OCI-LY3 (cell line): Measurements from ENCODE around the gene TEAD1.
"Not testable (repeated sequence)": the region's sequence is repeated elsewhere in the genome, so short reads cannot be mapped to it uniquely, and the experiment has no call there.

Source experiments
- H2AFZ ChIP-seq: fragments of 200-600, 300-600 bp; shearing (Covaris generic); 2 replicates; pipeline ENCODE4 v1.6.0; 2014; ENCODE audit warnings: antibody characterized with exemption, low read depth, low read length
- H3K27ac ChIP-seq: fragments of 200-600, 300-600 bp; sonication (generic); 2 replicates; pipeline ENCODE4 v1.5.1; 2014; ENCODE audit warnings: mild to moderate bottlenecking, low read length, moderate library complexity, mixed read lengths
- H3K27me3 ChIP-seq: fragments of 200-600, 300-600 bp; sonication (generic); 2 replicates; pipeline ENCODE4 v1.6.1; 2014; ENCODE audit warnings: low read depth, low read length, mixed read lengths
- H3K36me3 ChIP-seq: fragments of 200-600, 300-600 bp; sonication (generic); replicated peaks from 2 replicates; pipeline ENCODE3; 2014; ENCODE audit warnings: low read depth, low read length, mixed read lengths
- H3K4me1 ChIP-seq: fragments of 300-600, 200-600 bp; sonication (generic); 2 replicates; pipeline ENCODE4 v1.6.1; 2014; ENCODE audit warnings: low read length, mixed read lengths
- H3K4me2 ChIP-seq: fragments of 200-600, 300-600 bp; sonication (generic); 2 replicates; pipeline ENCODE4 v1.6.1; 2014; ENCODE audit warnings: low read length, mixed read lengths
- H3K4me3 ChIP-seq: fragments of 300-600, 200-600 bp; sonication (generic); 2 replicates; pipeline ENCODE4 v1.5.1; 2014; ENCODE audit warnings: antibody characterized with exemption, mild to moderate bottlenecking, low read length, moderate library complexity
- H3K79me2 ChIP-seq: fragments of 300-600, 200-600 bp; shearing (Covaris generic); 2 replicates; pipeline ENCODE4 v1.6.1; 2014; ENCODE audit warnings: mild to moderate bottlenecking, low read length, mixed read lengths
- H3K9ac ChIP-seq: fragments of 300-600, 200-600 bp; shearing (Covaris generic); 2 replicates; pipeline ENCODE4 v1.6.0; 2014; ENCODE audit warnings: mild to moderate bottlenecking, low read length, moderate library complexity
- H3K9me3 ChIP-seq: fragments of 200-600, 300-600 bp; shearing (Covaris generic); 2 replicates; pipeline ENCODE4 v1.6.1; 2014; ENCODE audit warnings: low read length, mixed read lengths; ENCODE audit not compliant: insufficient read depth
- H4K20me1 ChIP-seq: fragments of 200-600, 300-600 bp; sonication (generic); 2 replicates; pipeline ENCODE4 v1.6.1; 2016; ENCODE audit warnings: low read length, mixed read lengths; ENCODE audit not compliant: insufficient read depth
- CTCF ChIP-seq: fragments of 200-600, 300-600 bp; sonication (generic); IDR thresholded peaks from 2 replicates; pipeline ENCODE4 v1.5.1; 2014; ENCODE audit warnings: antibody characterized with exemption, low read length, low read depth
- EZH2phosphoT487 ChIP-seq: fragments of 200-600 bp; shearing (Covaris generic); IDR thresholded peaks from 2 replicates; pipeline ENCODE4 v1.6.1; 2018; ENCODE audit warnings: antibody characterized with exemption, mixed run types, low read depth

TEAD1 gene

GRCh38 chr11:12757416-12757815, 83.2 kb downstream of the TEAD1 start:
- Histone ChIP-seq H3K27me3 (no peaks in the 10 kb centered on the region), H3K4me2 (no peak overlapping the region), H3K9ac (no peak overlapping the region), H4K20me1 (no peaks in the 10 kb centered on the region), H3K79me2 (no peaks in the 10 kb centered on the region), H3K4me1 (no peaks in the 10 kb centered on the region), H3K36me3 (no peaks in the 10 kb centered on the region), H2AFZ (no peak overlapping the region), H3K9me3 (no peaks in the 10 kb centered on the region), H3K4me3 (no peak overlapping the region), H3K27ac (no peak overlapping the region)
- TF ChIP-seq EZH2phosphoT487 (no peak), CTCF (no peak)

- H4K20me1 ChIP-seq, H3K27me3 ChIP-seq, H3K4me1 ChIP-seq, H3K4me3 ChIP-seq, H3K9ac ChIP-seq, H3K4me2 ChIP-seq, H3K36me3 ChIP-seq, H3K9me3 ChIP-seq, H3K79me2 ChIP-seq, H2AFZ ChIP-seq, H3K27ac ChIP-seq: not testable (repeated sequence)
Observed at GRCh38 chr11:12758117-12758516, 83.9 kb downstream of the TEAD1 start.

- Histone ChIP-seq H3K9me3 (no peaks in the 10 kb centered on the region), H3K27me3 (no peaks in the 10 kb centered on the region; the same call in 1 of the 2 replicates), H3K4me2 (no peak overlapping the region), H3K4me3 (no peak overlapping the region), H4K20me1 (no peaks in the 10 kb centered on the region), H3K36me3 (no peaks in the 10 kb centered on the region), H3K79me2 (no peaks in the 10 kb centered on the region), H2AFZ (no peak overlapping the region), H3K9ac (no peak overlapping the region), H3K4me1 (no peaks in the 10 kb centered on the region), H3K27ac (no peak overlapping the region)
- TF ChIP-seq CTCF, result no peak
- no peak for TF ChIP-seq EZH2phosphoT487
Observed at GRCh38 chr11:12761029-12761428, 86.8 kb downstream of the TEAD1 start.

DNA sequence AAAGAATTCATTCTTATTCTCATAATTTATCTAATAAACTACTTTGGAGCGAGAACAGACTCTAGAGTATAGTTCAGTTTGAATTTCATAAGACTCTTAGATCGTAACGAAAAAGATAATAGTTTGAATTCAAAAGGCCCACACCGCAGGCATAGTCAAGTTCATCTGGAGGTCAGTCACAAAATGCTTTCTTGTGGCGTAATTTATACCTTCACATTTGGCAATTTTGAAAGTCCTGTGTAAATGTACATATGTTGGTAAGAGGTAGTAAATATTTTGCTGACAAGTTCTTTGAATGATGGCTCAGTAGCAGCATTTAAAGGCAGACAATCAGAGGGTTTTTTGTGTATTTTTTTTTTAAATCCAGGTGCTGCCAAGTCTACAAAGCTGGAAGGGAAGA, 88.1 kb downstream of the TEAD1 start:
- Histone ChIP-seq H3K27me3 (no peaks in the 10 kb centered on the region; the same call in 1 of the 2 replicates), H3K79me2 (no peaks in the 10 kb centered on the region), H4K20me1 (no peaks in the 10 kb centered on the region), H3K4me2 (no peak overlapping the region), H3K9me3 (no peaks in the 10 kb centered on the region), H2AFZ (no peak overlapping the region), H3K27ac (no peak overlapping the region), H3K4me1 (no peaks in the 10 kb centered on the region), H3K9ac (no peak overlapping the region), H3K4me3 (no peak overlapping the region), H3K36me3 (no peaks in the 10 kb centered on the region)
- TF ChIP-seq EZH2phosphoT487, result no peak
- no peak for TF ChIP-seq CTCF
